ENCODE results near the gene EEF1AKMT1. TPM values are rescaled to one million over a fixed set of nuclear protein-coding genes. Genes with fewer than 3 reads are reported as not detected.

Gene EEF1AKMT1
- total RNA-seq, 1 experiment from 2014 or later, result 14.4 TPM

DNA sequence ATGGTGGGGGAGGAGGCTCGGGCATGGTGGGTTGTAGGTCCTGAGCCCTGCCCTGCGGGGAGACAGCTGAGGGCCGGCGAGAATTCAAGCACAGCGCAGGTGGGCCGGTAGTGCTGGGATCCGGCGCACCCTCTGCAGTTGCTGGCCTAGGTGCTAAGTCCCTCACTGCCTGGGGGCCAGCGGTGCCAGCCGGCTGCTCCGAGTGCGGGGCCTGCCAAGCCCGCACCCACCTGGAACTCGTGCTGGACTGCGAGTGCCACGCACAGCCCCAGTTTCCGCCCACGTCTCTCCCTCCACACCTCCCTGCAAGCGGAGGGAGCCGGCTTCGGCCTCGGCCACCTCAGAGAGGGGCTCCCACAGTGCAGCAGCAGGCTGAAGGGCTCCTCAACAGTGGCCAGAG lies 33.7 kb downstream of the EEF1AKMT1 start:
- Histone ChIP-seq H3K4me3 (no peak overlapping the region), H3K27me3 (no peaks in the 10 kb centered on the region), H3K36me3 (no peaks in the 10 kb centered on the region), H3K9me3 (no peaks in the 10 kb centered on the region; the same call in 1 of the 2 replicates)
- DNase-seq, result no peak

DNA sequence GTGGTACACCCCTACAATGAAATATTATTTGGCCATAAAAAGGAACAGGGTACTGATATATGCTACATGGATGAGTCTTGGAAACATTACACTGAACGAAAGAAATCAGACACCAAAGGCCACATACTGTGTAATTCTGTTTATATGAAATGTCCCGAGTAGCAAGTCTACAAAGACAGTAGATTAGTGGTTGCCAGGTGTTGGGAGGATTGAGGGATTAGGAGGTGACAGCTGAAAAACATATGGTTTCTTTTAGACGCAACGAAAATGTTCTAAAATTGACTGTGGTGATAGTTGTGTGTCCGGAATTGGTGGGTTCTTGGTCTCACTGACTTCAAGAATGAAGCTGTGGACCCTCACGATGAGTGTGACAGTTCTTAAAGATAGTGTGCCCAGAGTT lies 35.1 kb downstream of the EEF1AKMT1 start:
- no peak for DNase-seq
- H3K4me3 ChIP-seq, result no peak overlapping the region
- no peaks in the 10 kb centered on the region for H3K27me3 ChIP-seq
- no peaks in the 10 kb centered on the region; the same call in 1 of the 2 replicates for H3K9me3 ChIP-seq
- H3K36me3 ChIP-seq, result no peaks in the 10 kb centered on the region

DNA sequence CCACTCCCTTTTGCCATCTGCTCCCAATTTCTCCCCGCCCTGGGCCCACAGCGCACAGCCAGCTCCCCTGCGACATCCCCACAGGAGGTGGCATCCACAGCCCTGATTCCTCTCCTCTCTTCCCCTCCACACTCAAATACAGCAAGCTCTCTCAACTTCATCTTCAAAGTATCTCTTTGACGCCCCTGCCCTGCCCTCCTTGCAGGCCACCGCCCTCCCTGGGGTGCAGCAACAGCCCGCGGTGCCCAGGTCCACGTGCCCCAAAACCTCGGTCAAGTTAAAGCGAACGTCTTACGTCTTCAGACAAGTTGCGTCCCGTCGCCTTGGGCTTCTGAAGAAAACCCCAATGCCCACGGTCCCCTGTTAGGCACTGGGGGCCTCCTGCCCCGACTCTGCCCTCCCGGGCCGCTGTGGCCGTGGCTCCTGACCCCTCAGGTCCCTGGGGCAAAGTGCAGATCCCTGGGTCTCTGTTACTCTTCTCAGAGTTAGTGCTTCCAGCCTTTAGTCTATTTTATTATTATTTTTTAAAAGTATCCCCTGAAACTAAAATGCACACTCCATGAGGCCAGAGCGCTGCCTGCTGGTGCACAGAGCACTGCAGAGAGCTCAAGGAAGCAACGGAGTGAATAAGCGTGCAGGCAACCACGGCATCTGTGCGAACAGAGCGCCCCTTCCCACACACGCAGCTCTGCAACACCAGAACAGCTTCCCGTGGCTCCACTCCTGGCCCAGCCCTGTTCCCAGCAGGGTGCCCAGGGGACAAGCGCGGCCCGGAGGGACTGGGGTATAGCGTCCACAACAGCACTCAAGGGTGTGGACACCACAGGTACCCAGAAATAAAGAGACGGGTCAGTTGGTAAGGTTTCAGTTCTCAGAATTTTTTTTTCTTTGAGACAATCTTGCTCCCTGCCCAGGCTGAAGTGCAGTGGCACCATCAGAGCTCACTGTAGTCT lies 43.9 kb downstream of the EEF1AKMT1 start:
- H3K36me3 ChIP-seq, result no peaks in the 10 kb centered on the region; the same call in 1 of the 2 replicates
- no peaks in the 10 kb centered on the region for H3K9me3 ChIP-seq
- no peak for DNase-seq
- H3K27me3 ChIP-seq, result no peaks in the 10 kb centered on the region
- no peak overlapping the region for H3K4me3 ChIP-seq

DNA sequence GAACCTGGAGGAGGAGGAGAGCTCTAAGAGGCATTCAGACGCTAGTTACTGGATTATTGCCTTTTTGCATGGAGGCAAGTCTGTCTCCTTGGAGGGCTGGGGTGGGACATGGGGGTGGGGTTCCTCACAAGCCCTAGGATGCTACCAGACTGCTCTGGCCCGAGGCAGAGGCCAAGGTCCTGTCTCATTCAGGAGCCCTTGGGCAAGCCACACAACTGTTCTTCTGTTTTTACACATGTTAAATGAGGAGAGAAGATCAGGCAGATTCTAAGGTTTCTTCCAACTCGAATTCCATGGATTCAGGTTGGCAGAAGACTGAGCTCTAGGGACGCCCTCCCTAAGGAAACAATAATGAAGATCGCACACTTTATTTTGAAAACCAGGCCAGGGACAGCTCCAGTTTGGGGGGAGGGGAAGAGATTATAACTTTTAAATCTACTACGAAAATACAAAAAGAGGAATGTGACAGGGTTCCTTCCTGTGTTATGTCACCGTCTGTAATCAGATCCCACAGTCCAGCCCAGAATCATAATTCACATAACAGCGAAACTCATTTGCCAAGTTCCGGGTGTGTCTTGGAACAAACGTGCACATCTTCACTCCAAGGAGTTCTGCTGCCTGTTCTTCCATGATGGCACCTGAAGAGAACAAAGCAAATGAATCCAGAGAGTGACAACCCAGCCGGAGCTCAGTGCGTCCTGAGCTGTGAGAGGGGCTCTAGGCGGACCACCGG lies 45.0 kb downstream of the EEF1AKMT1 start:
- no peak overlapping the region for H3K4me3 ChIP-seq
- no peak for DNase-seq
- no peaks in the 10 kb centered on the region for H3K9me3 ChIP-seq
- no peaks in the 10 kb centered on the region; the same call in 1 of the 2 replicates for H3K36me3 ChIP-seq
- H3K27me3 ChIP-seq, result no peaks in the 10 kb centered on the region

DNA sequence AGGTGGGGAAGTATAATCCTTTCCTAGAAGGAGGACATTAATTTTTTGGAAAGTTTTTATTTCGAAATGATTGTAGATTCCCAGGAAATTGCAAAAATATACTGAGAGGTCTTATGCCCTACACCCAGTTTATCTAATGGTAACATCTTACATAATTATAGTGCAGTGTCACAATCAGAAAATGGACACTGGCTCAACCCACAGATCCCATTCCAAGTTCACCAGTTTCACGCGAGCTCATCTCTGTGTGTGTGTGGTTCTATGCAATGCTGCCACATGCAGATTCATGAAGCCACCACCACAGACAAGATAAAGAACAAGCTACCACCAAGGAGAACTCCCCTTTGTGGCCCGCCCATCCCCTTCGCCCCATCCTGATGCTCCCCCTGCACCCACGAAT lies 45.9 kb downstream of the EEF1AKMT1 start:
- no peaks in the 10 kb centered on the region for H3K9me3 ChIP-seq
- no peak overlapping the region for H3K4me3 ChIP-seq
- H3K36me3 ChIP-seq, result no peaks in the 10 kb centered on the region; the same call in 1 of the 2 replicates
- no peak for DNase-seq
- H3K27me3 ChIP-seq, result no peaks in the 10 kb centered on the region

DNA sequence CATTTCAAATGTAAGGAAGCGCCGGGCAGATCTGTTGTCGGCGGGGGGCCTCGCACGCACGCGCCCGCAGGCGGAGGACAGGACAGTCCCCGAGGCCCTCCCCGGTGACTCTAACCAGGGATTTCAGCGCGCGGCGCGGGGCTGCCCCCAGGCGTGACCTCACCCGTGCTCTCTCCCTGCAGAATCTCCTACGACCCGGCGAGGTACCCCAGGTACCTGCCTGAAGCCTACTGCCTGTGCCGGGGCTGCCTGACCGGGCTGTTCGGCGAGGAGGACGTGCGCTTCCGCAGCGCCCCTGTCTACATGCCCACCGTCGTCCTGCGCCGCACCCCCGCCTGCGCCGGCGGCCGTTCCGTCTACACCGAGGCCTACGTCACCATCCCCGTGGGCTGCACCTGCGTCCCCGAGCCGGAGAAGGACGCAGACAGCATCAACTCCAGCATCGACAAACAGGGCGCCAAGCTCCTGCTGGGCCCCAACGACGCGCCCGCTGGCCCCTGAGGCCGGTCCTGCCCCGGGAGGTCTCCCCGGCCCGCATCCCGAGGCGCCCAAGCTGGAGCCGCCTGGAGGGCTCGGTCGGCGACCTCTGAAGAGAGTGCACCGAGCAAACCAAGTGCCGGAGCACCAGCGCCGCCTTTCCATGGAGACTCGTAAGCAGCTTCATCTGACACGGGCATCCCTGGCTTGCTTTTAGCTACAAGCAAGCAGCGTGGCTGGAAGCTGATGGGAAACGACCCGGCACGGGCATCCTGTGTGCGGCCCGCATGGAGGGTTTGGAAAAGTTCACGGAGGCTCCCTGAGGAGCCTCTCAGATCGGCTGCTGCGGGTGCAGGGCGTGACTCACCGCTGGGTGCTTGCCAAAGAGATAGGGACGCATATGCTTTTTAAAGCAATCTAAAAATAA lies 52.1 kb downstream of the EEF1AKMT1 start:
- no peaks in the 10 kb centered on the region for H3K36me3 ChIP-seq
- H3K9me3 ChIP-seq, result no peaks in the 10 kb centered on the region
- no peaks in the 10 kb centered on the region for H3K27me3 ChIP-seq
- no peak for DNase-seq
- H3K4me3 ChIP-seq, result no peak overlapping the region

DNA sequence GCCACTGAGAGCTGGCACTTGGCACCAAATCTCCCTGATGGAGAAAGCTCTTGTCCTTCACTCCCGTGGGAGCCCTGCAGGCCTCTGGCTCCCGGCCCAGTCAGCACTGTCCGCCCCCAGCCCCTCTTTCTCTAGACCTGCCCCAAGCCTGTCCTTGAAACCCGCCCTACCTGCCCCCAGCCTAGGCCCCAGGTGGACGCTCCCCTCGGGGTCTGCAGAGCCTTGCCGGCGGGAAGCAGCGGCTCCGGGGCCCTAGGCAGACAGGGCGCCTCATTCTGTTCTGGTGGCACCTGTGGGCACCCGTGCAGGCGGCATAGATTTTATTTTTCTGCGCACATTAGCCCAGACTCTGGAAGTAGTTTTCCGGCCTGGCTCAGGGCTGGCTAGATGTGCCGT lies 52.7 kb downstream of the EEF1AKMT1 start:
- Histone ChIP-seq H3K4me3 (no peak overlapping the region), H3K9me3 (no peaks in the 10 kb centered on the region), H3K27me3 (no peaks in the 10 kb centered on the region), H3K36me3 (no peaks in the 10 kb centered on the region)
- no peak for DNase-seq

DNA sequence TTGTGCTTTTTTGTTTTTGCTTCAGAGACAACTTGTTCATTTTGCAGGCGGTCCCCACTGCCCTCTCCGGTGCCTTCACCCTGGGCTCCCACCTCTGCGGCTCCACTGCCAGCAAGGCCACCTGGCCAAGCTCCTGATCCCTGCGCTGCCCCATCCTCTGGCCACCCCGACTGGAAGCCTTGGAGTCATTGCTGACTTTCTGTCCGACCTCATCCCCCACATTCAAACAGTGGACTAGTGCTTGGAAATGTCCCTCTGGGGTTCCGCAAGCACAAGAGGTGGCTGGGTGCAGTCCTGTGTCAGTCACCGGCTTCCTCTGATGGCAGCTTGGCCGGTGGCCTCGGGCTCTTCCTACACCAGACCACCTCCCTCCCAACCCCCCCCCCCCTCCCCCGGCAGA lies 53.3 kb downstream of the EEF1AKMT1 start:
- DNase-seq, result no peak
- no peaks in the 10 kb centered on the region for H3K9me3 ChIP-seq
- H3K36me3 ChIP-seq, result no peaks in the 10 kb centered on the region
- no peaks in the 10 kb centered on the region for H3K27me3 ChIP-seq
- no peak overlapping the region for H3K4me3 ChIP-seq

DNA sequence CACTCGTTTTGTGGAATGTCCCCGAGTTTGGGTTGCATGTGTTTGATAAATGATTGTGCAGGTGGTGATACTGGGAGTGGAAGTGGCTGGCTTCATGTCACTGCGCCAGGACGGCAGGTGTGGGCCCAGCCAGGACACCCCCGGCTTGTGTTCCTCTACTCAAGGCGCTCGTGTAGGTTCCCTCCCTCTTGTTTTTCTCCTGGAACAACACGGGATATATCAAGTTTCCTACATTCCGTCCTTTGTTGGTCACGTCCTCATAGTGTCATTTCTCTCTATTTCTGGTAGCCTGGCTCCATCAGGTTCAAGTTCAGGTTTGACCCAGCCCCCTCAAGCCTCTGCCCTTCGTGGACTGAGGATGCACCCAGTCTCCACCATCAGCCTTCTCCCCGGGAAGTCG lies 54.0 kb downstream of the EEF1AKMT1 start:
- H3K27me3 ChIP-seq, result no peaks in the 10 kb centered on the region
- H3K36me3 ChIP-seq, result no peaks in the 10 kb centered on the region
- DNase-seq, result no peak
- no peak overlapping the region for H3K4me3 ChIP-seq
- no peaks in the 10 kb centered on the region for H3K9me3 ChIP-seq

DNA sequence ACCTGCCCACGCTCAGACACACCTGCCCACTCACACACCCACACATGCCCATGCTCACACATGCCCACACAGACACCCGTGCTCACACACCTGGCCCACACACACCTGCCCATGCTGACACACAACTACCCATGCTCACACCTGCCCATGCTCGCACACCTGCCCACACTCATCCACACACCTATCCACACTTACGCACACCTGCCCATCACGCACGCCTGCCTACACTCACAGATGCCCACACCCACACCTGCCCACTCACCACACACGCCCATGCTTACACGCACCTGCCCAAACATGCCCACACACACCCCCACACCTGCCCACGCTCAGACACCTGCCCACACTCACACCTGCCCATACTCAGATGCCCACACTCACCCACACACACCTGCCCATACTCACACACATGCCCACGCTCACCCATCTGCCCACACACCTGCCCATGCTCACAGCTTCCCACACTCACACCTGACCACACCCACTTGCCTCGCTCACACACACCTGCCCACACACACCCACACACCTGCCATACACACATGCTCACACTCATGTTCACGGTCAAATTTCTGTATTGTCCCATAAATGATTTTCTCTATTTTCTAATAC lies 54.7 kb downstream of the EEF1AKMT1 start:
- Histone ChIP-seq H3K4me3 (no peak overlapping the region), H3K9me3 (no peaks in the 10 kb centered on the region), H3K27me3 (no peaks in the 10 kb centered on the region), H3K36me3 (no peaks in the 10 kb centered on the region)
- DNase-seq, result no peak

DNA sequence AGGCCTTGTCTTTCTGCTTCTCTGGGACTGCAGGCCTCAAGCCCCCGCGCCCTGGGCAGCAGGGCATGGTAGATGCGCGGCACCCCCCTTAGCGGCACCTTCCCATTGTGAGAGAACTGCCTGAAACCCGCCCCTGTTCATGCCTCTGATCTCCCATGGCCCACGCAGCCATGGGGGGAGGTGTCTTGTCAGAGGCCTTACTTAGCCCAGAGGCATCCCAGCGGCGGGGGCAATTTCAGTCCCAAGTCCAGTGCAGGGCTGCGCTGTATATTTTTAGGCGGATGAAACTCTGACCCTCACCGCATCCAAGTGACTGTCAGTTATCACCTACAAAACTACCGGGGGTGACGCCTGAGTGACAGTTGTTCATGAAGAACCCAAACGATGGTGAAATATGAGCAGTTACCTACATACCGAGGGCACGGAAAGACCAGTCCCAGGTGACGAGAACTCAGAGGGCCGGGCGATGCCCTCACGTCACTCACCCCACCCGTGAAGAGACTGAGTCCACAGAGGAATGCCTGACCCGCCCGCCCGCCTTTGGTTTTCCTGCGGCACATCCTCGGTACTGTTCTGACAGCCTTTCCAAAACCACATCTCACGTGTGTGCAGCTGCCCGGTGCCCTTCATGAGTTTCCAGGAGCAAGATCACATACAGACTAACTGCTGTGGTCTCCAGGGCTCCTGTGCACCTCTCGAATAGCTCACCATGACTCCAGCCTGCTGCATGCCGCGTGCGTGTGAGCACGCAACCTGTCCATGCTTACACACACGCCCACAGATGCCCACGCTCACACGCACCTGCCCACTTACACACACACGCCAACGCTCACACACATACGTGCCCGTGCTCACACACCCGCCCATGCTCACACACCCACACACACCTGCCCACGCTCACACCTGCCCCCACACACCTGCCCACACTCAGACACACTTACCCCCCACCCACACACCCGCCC lies 55.9 kb downstream of the EEF1AKMT1 start:
- no peak overlapping the region for H3K4me3 ChIP-seq
- DNase-seq, result no peak
- no peaks in the 10 kb centered on the region for H3K36me3 ChIP-seq
- H3K9me3 ChIP-seq, result no peaks in the 10 kb centered on the region
- H3K27me3 ChIP-seq, result no peaks in the 10 kb centered on the region

DNA sequence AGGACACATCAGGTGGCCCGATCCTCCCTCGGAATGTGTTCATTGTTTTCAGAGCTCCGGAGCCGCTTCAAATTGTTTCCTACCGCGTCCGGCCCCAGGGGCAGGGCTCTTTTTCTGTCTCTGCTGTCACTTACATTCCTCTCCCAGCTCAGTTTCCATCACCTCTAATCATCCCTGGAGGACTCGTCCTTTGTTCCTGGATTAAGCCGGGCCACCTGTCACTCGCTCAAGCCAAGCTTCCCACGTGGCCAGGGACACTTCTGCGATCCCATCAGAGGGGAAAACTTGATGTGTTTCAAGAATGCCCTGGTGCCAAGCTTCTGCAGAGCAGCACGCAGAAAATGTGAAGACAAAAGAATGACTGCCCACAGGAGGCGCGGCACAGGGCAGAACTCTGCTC lies 56.8 kb downstream of the EEF1AKMT1 start:
- Histone ChIP-seq H3K36me3 (no peaks in the 10 kb centered on the region), H3K27me3 (no peaks in the 10 kb centered on the region), H3K9me3 (no peaks in the 10 kb centered on the region), H3K4me3 (no peak overlapping the region)
- no peak for DNase-seq

DNA sequence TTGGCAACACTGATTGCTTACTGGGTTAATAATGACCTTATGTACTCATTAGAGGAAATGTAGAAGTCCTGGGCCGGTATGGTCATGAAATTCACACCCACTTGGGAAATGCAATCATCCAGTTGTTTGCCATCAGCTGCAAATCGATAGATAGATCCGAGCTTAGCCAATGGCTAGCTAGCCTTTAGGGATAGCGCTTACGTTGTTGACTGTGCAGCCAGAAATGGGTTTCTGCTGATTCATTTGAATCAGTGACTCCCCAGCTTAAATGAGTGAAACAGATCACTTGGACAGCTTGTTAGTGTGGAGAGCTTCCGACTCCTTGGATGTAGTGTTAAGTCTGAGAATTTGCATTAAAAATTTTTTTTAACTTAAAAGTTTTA lies 58.4 kb downstream of the EEF1AKMT1 start:
- no peaks in the 10 kb centered on the region for H3K27me3 ChIP-seq
- H3K36me3 ChIP-seq, result no peaks in the 10 kb centered on the region
- no peak for DNase-seq
- H3K9me3 ChIP-seq, result no peaks in the 10 kb centered on the region
- no peak overlapping the region for H3K4me3 ChIP-seq

DNA sequence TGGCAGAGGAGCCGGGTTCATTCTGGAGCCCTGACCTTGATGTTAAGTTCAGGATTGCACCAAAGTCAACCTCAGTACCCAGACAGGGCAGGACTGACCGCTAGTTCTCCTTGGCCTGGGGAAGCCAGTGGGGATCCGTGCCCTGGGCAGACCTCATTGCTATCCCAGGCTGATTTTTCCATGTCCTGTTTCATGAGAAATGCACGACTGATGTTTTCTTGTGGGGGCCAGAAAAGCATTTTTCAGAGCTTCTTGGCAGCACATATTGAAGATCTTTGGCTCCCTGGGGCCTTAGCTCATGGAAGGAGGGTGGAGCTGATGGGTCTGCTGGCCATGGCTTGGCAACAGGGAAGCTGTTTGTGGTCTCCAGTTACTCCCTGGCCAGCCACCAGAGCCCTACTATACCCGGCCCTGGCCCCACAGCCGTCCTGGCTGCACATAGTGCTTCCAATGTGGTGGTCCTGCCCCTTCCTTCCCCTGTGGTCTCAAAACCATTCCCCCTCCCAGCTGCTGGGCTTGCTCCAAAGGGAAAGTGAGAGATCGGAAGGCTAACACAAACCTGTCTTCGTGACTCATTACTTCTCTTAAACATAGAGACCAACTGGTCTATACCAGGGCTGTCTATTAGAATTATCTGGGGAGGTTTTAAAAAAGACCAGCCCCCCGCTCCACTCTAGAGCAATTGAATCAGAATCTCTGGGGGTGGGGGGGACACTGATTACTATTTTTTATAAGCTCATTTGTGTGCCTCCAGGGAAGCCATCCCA lies 59.0 kb downstream of the EEF1AKMT1 start:
- Histone ChIP-seq H3K36me3 (no peaks in the 10 kb centered on the region), H3K4me3 (peak overlapping the region; percentile 14), H3K27me3 (no peaks in the 10 kb centered on the region), H3K9me3 (no peaks in the 10 kb centered on the region)
- DNase-seq, result peak; percentile 91

DNA sequence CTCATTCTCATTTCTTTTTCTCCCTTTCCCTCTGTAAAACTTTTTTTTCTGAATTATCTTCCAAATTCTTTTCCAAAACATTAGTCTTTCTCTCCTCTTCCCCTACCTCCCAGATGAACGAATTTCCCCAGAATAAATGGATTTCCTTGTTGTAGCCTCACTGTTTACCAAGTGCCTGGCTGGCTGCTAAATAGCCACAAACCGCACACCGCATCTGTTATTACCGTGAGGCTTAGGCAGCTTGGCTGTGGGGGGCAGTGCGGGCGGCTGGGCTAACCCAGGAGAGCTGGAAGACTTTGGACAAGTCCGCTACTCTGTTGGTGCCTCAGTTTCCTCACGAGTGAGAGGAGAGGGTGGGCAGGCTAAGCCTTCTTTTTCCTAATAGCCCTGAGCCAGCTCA lies 59.6 kb downstream of the EEF1AKMT1 start:
- H3K27me3 ChIP-seq, result no peaks in the 10 kb centered on the region
- H3K36me3 ChIP-seq, result no peaks in the 10 kb centered on the region
- H3K4me3 ChIP-seq, result no peak overlapping the region
- DNase-seq, result peak; percentile 67
- H3K9me3 ChIP-seq, result no peaks in the 10 kb centered on the region
